Measurements from ENCODE around the gene ADAMTS18.
"Not testable (repeated sequence)": the region's sequence is repeated elsewhere in the genome, so short reads cannot be mapped to it uniquely, and the experiment has no call there.

The ADAMTS18 gene

GRCh38 chr16:77434530-77435271, at the start of gene ADAMTS18:
TSS of gene ADAMTS18 (minus strand) at chr16:77435034. CDS start at chr16:77434695, 339 bp downstream.
- DNase-seq (ENCODE audit: low spot score): no peak

- DNase-seq (ENCODE audit: low spot score): no peak
These were observed 46.0 kb upstream of the ADAMTS18 start for GRCh38 chr16:77480681-77481315.

- DNase-seq (ENCODE audit: low spot score): no peak
These were observed 37.4 kb upstream of the ADAMTS18 start for GRCh38 chr16:77472262-77472661.

GRCh38 chr16:77470851-77471250, 36.0 kb upstream of the ADAMTS18 start:
- no peak for DNase-seq (ENCODE audit: low spot score)

GRCh38 chr16:77469634-77470033, 34.8 kb upstream of the ADAMTS18 start:
- DNase-seq (ENCODE audit: low spot score): no peak

- no peak for DNase-seq (ENCODE audit: low spot score)
These were observed 34.0 kb upstream of the ADAMTS18 start for GRCh38 chr16:77468831-77469230.

- DNase-seq (ENCODE audit: low spot score): no peak
These were observed 33.0 kb upstream of the ADAMTS18 start for GRCh38 chr16:77467821-77468335.

GRCh38 chr16:77463659-77464058, 28.8 kb upstream of the ADAMTS18 start:
- not testable (repeated sequence) for DNase-seq (ENCODE audit: low spot score)

GRCh38 chr16:77462894-77463293, 28.1 kb upstream of the ADAMTS18 start:
- no peak for DNase-seq (ENCODE audit: low spot score)

GRCh38 chr16:77459534-77460254, 24.9 kb upstream of the ADAMTS18 start:
- no peak for DNase-seq (ENCODE audit: low spot score)

- DNase-seq (ENCODE audit: low spot score): no peak
These were observed 22.2 kb upstream of the ADAMTS18 start for GRCh38 chr16:77457046-77457445.

GRCh38 chr16:77452243-77452642, 17.4 kb upstream of the ADAMTS18 start:
- no peak for DNase-seq (ENCODE audit: low spot score)

- DNase-seq (ENCODE audit: low spot score): no peak
These were observed 16.1 kb upstream of the ADAMTS18 start for GRCh38 chr16:77450790-77451487.

- no peak for DNase-seq (ENCODE audit: low spot score)
These were observed 14.4 kb upstream of the ADAMTS18 start for GRCh38 chr16:77449208-77449607.

- DNase-seq (ENCODE audit: low spot score): no peak
These were observed 10.5 kb upstream of the ADAMTS18 start for GRCh38 chr16:77445324-77445723.

- DNase-seq (ENCODE audit: low spot score): no peak
These were observed 9.3 kb upstream of the ADAMTS18 start for GRCh38 chr16:77444147-77444460.

- DNase-seq (ENCODE audit: low spot score): no peak
These were observed 8.7 kb upstream of the ADAMTS18 start for GRCh38 chr16:77443357-77444146.

GRCh38 chr16:77442078-77442477, 7.2 kb upstream of the ADAMTS18 start:
- no peak for DNase-seq (ENCODE audit: low spot score)

- DNase-seq (ENCODE audit: low spot score): no peak
These were observed 4.3 kb upstream of the ADAMTS18 start for GRCh38 chr16:77439106-77439505.

GRCh38 chr16:77437859-77438258, 3.0 kb upstream of the ADAMTS18 start:
- no peak for DNase-seq (ENCODE audit: low spot score)

- DNase-seq (ENCODE audit: low spot score): no peak
These were observed 512 bp upstream of the ADAMTS18 start for GRCh38 chr16:77435272-77435820.
